H9 (cell line): Measurements from ENCODE around the gene CENPA. TPM values are rescaled to one million over a fixed set of nuclear protein-coding genes. Genes with fewer than 3 reads are reported as not detected.

Experiments used
- DNase-seq: peaks from one replicate; pipeline ENCODE4 v3.0.0-alpha.2; 2017
- H2AFZ ChIP-seq: one replicate; pipeline ENCODE4 v1.6.1; 2013; ENCODE audit warnings: mild to moderate bottlenecking, low read length, control low read depth, moderate library complexity
- H2AK5ac ChIP-seq: 2 replicates; pipeline ENCODE4 v1.6.1; 2013; ENCODE audit warnings: low read length, control low read depth, mixed read lengths; ENCODE audit not compliant: insufficient read length
- H2BK120ac ChIP-seq: one replicate; pipeline ENCODE4 v1.6.1; 2013; ENCODE audit warnings: low read depth, mild to moderate bottlenecking, low read length, control low read depth, inconsistent platforms; ENCODE audit not compliant: poor library complexity, severe bottlenecking
- H2BK12ac ChIP-seq: 2 replicates; pipeline ENCODE4 v1.6.1; 2013; ENCODE audit warnings: low read length, control low read depth, mixed read lengths, low read depth; ENCODE audit not compliant: insufficient read length
- H2BK15ac ChIP-seq: 2 replicates; pipeline ENCODE4 v1.6.1; 2013; ENCODE audit warnings: low read depth, low read length, control low read depth
- H2BK20ac ChIP-seq: one replicate; pipeline ENCODE4 v1.6.1; 2013; ENCODE audit warnings: low read depth, mild to moderate bottlenecking, low read length, control low read depth, inconsistent platforms; ENCODE audit not compliant: poor library complexity, severe bottlenecking
- H2BK5ac ChIP-seq: 2 replicates; pipeline ENCODE4 v1.6.1; 2013; ENCODE audit warnings: low read length, control low read depth, mixed read lengths; ENCODE audit not compliant: insufficient read length
- H3K14ac ChIP-seq: 2 replicates; pipeline ENCODE4 v1.6.1; 2013; ENCODE audit warnings: low read length, control low read depth; ENCODE audit not compliant: insufficient read depth
- H3K18ac ChIP-seq: 2 replicates; pipeline ENCODE4 v1.6.1; 2013; ENCODE audit warnings: low read depth, mild to moderate bottlenecking, mixed read lengths, low read length, control low read depth; ENCODE audit not compliant: insufficient read length
- H3K23ac ChIP-seq: 2 replicates; pipeline ENCODE4 v1.6.1; 2013; ENCODE audit warnings: low read length, control low read depth, mixed read lengths, low read depth; ENCODE audit not compliant: insufficient read length
- H3K23me2 ChIP-seq: 2 replicates; pipeline ENCODE4 v1.6.1; 2013; ENCODE audit warnings: low read depth, mild to moderate bottlenecking, mixed read lengths, low read length, control low read depth; ENCODE audit not compliant: insufficient read length, poor library complexity, severe bottlenecking
- H3K27ac ChIP-seq: 2 replicates; pipeline ENCODE4 v1.5.1; 2013; ENCODE audit warnings: low read length, control low read depth, mixed read lengths, low read depth; ENCODE audit not compliant: insufficient read length
- H3K27me3 ChIP-seq: 2 replicates; pipeline ENCODE4 v1.6.1; 2013; ENCODE audit warnings: low read length, control low read depth, inconsistent platforms; ENCODE audit not compliant: insufficient read depth
- H3K4ac ChIP-seq: 2 replicates; pipeline ENCODE4 v1.6.1; 2013; ENCODE audit warnings: low read depth, mild to moderate bottlenecking, control low read depth, inconsistent platforms, low read length, moderate library complexity
- H3K4me1 ChIP-seq: 2 replicates; pipeline ENCODE4 v1.6.1; 2013; ENCODE audit warnings: low read length, control low read depth, inconsistent platforms; ENCODE audit not compliant: insufficient read depth
- H3K4me2 ChIP-seq: 2 replicates; pipeline ENCODE4 v1.6.1; 2013; ENCODE audit warnings: low read length, control low read depth, mixed read lengths; ENCODE audit not compliant: insufficient read length, insufficient read depth
- H3K56ac ChIP-seq: 2 replicates; pipeline ENCODE4 v1.6.1; 2013; ENCODE audit warnings: low read depth, mild to moderate bottlenecking, mixed read lengths, low read length, control low read depth; ENCODE audit not compliant: insufficient read length
- H3K79me1 ChIP-seq: 2 replicates; pipeline ENCODE4 v1.6.1; 2013; ENCODE audit warnings: low read depth, mild to moderate bottlenecking, moderate library complexity, low read length, control low read depth, inconsistent platforms; ENCODE audit not compliant: insufficient read depth, poor library complexity, severe bottlenecking
- H3K79me2 ChIP-seq: 2 replicates; pipeline ENCODE4 v1.6.1; 2013; ENCODE audit warnings: low read length, control low read depth, inconsistent platforms; ENCODE audit not compliant: insufficient read depth
- H3K9ac ChIP-seq: 2 replicates; pipeline ENCODE4 v1.6.1; 2013; ENCODE audit warnings: low read length, control low read depth, mixed read lengths; ENCODE audit not compliant: insufficient read length; ENCODE audit errors: extremely low read depth
- H3K9me3 ChIP-seq: one replicate; pipeline ENCODE4 v1.6.1; 2013; ENCODE audit warnings: low read depth, low read length, inconsistent platforms; ENCODE audit not compliant: control insufficient read depth
- H3T11ph ChIP-seq: one replicate; pipeline ENCODE4 v1.6.1; 2013; ENCODE audit warnings: mild to moderate bottlenecking, low read length, control low read depth, inconsistent platforms
- H4K20me1 ChIP-seq: one replicate; pipeline ENCODE4 v1.6.1; 2013; ENCODE audit not compliant: control insufficient read depth, insufficient read length, insufficient read depth
- H4K5ac ChIP-seq: 2 replicates; pipeline ENCODE4 v1.6.1; 2013; ENCODE audit warnings: low read depth, mild to moderate bottlenecking, mixed read lengths, low read length, control low read depth; ENCODE audit not compliant: insufficient read length
- H4K8ac ChIP-seq: replicated peaks from 2 replicates; pipeline ENCODE4 v1.6.1; 2013; ENCODE audit warnings: low read length, control low read depth, mixed read lengths, low read depth; ENCODE audit not compliant: insufficient read length
- H4K91ac ChIP-seq: 2 replicates; pipeline ENCODE4 v1.6.1; 2013; ENCODE audit warnings: low read depth, mild to moderate bottlenecking, moderate library complexity, mixed read lengths, low read length, control low read depth; ENCODE audit not compliant: insufficient read length
- H3K27ac Mint-ChIP-seq, 3 experiments: 2 replicates in 2 of 3; 3 replicates in 1 of 3; pipeline ENCODE4 v1.8.0; 2020 to 2021; ENCODE audit warnings: mixed read lengths in 3 of 3, mild to moderate bottlenecking in 1 of 3, moderate library complexity in 1 of 3
- H3K27me3 Mint-ChIP-seq: 2 replicates; pipeline ENCODE4 v1.8.0; 2021; ENCODE audit warnings: low read depth, mild to moderate bottlenecking, moderate library complexity, mixed read lengths
- H3K36me3 Mint-ChIP-seq, 3 experiments: 2 replicates in 2 of 3; 3 replicates in 1 of 3; pipeline ENCODE4 v1.8.0; 2020 to 2021; ENCODE audit warnings: low read depth in 3 of 3, mixed read lengths in 3 of 3; ENCODE audit not compliant: insufficient read depth in 1 of 3
- H3K4me1 Mint-ChIP-seq, 2 experiments: 2 replicates each; pipeline ENCODE4 v1.8.0; 2020; ENCODE audit warnings: mixed read lengths in 2 of 2
- H3K4me3 Mint-ChIP-seq, 2 experiments: 2 replicates in 1 of 2; 3 replicates in 1 of 2; pipeline ENCODE4 v1.8.0; 2020 to 2021; ENCODE audit warnings: mild to moderate bottlenecking in 2 of 2, mixed read lengths in 2 of 2, moderate library complexity in 1 of 2
- H3K9me3 Mint-ChIP-seq, 2 experiments: 2 replicates in 1 of 2; 3 replicates in 1 of 2; pipeline ENCODE4 v1.8.0; 2020; ENCODE audit warnings: mild to moderate bottlenecking in 2 of 2, mixed read lengths in 2 of 2, moderate library complexity in 1 of 2
- WGBS: extraction: QIAGEN DNeasy Blood & Tissue Kit; methylation state at CpG from one replicate; pipeline ENCODE4 v1.1.7; 2013; ENCODE audit warnings: missing lambda C conversion rate, low lambda C conversion rate, mixed read lengths; ENCODE audit not compliant: insufficient read length; ENCODE audit errors: extremely low coverage; 5-methylcytosine and 5-hydroxymethylcytosine counted together
- total RNA-seq: library from RNA; stranded (reverse); gene quantifications from 2 replicates; pipeline ENCODE4 v1.2.1, GENCODE V29; 2021
- TF ChIP-seq, protein P1 (sequence below): fragments of 200-600 bp; sonication (generic); conservative IDR thresholded peaks from 3 replicates; pipeline ENCODE4 v1.8.0; 2021; ENCODE audit warnings: antibody characterized with exemption, mild to moderate bottlenecking

Gene CENPA
- total RNA-seq, 1 experiment from 2014 or later = 19.3 TPM

DNA sequence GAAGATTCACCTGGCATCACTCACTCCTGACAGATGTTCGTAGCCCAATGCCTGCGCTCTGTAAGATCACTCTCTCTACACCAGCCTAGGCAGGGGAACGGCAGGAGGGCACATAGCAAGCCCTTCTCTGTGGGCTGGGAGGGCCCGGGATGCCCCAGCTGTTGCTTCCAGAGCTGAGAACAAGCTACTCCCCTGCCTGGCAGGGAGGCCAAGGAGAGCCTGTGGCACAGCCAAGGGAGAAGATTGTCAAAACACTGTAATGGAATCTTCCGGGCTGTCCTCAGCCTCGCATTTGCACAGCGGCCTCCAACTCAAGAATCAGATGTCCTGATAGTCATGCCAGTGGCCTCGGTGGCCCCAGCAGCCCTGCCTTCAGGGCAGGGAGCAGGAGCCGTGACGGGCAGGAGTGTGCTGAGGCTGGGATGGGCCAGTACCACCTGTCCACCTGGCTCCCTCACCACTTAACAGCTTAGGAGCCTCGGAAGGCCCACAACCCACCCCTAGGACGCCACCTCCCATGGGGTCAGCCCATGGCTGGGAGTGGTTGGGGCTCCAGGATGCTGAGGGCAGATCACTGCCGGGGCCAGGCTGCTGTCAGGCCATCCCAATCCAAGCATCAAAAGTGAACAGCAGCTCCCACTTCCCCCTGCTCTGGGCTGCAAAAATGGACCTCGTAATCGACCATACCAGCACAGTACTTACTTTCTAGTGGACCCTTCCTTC, 43.6 kb upstream of the CENPA start:
- Mint-ChIP-seq H3K27me3 (peaks cover 24% of the 10 kb centered on the region), H3K27ac (no peak overlapping the region), H3K4me3 (no peak overlapping the region), H3K36me3 (no peaks in the 10 kb centered on the region), H3K9me3 (no peaks in the 10 kb centered on the region), H3K4me1 (0 out of 4 replicates have a peak, but pooled peaks cover 0 to 2% of the 10 kb centered on the region in 2 experiments)
- Histone ChIP-seq H4K5ac (no peak overlapping the region), H3K14ac (no peak overlapping the region), H3K79me2 (no peaks in the 10 kb centered on the region), H4K20me1 (no peaks in the 10 kb centered on the region), H3K4me1 (no peaks in the 10 kb centered on the region), H2BK120ac (no peak overlapping the region), H3T11ph (no peak overlapping the region), H2BK20ac (no peak overlapping the region), H2AFZ (no peak overlapping the region), H2AK5ac (no peak overlapping the region), H3K56ac (no peak overlapping the region), H3K4me2 (no peak overlapping the region), H3K27ac (no peak overlapping the region), H3K18ac (no peak overlapping the region), H4K91ac (no peak overlapping the region), H2BK15ac (no peak overlapping the region), H3K9me3 (no peaks in the 10 kb centered on the region), H3K79me1 (no peaks in the 10 kb centered on the region), H3K9ac (no peak overlapping the region), H3K23me2 (no peaks in the 10 kb centered on the region), H3K23ac (no peak overlapping the region), H2BK5ac (no peak overlapping the region), H2BK12ac (no peak overlapping the region), H4K8ac (no peak overlapping the region), H3K4ac (no peak overlapping the region), H3K27me3 (no peaks in the 10 kb centered on the region)
- DNase-seq = no peak
- WGBS = no CpG with 5 or more reads among the region's 15 CpGs
- TF ChIP-seq, protein P1, sequence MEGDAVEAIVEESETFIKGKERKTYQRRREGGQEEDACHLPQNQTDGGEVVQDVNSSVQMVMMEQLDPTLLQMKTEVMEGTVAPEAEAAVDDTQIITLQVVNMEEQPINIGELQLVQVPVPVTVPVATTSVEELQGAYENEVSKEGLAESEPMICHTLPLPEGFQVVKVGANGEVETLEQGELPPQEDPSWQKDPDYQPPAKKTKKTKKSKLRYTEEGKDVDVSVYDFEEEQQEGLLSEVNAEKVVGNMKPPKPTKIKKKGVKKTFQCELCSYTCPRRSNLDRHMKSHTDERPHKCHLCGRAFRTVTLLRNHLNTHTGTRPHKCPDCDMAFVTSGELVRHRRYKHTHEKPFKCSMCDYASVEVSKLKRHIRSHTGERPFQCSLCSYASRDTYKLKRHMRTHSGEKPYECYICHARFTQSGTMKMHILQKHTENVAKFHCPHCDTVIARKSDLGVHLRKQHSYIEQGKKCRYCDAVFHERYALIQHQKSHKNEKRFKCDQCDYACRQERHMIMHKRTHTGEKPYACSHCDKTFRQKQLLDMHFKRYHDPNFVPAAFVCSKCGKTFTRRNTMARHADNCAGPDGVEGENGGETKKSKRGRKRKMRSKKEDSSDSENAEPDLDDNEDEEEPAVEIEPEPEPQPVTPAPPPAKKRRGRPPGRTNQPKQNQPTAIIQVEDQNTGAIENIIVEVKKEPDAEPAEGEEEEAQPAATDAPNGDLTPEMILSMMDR = no peak
